Fibroblast of lung (primary cell): Measurements from ENCODE around the gene C1QTNF1. TPM values are rescaled to one million over a fixed set of nuclear protein-coding genes. Genes with fewer than 3 reads are reported as not detected.

Source experiments
- DNase-seq, 2 donors: peaks; one replicate each; pipeline versions ENCODE4 v3.0.0 to v3.0.0-alpha.2; 2010; ENCODE audit warnings: low read depth in 2 of 2
- H2AFZ ChIP-seq: 2 replicates; pipeline ENCODE4 v1.5.1; 2012; ENCODE audit warnings: low read length, control low read depth, inconsistent platforms
- H3K27ac ChIP-seq: 2 replicates; pipeline ENCODE4 v1.5.1; 2011; ENCODE audit warnings: low read length, control low read depth; ENCODE audit not compliant: insufficient read depth
- H3K27me3 ChIP-seq: 2 replicates; pipeline ENCODE4 v1.5.1; 2011; ENCODE audit warnings: mild to moderate bottlenecking, low read length; ENCODE audit not compliant: control insufficient read depth, insufficient read depth
- H3K36me3 ChIP-seq: 2 replicates; pipeline ENCODE4 v1.5.1; 2011; ENCODE audit warnings: low read length; ENCODE audit not compliant: control insufficient read depth, insufficient read depth
- H3K4me1 ChIP-seq: 2 replicates; pipeline ENCODE4 v1.5.1; 2011; ENCODE audit warnings: low read length; ENCODE audit not compliant: control insufficient read depth, insufficient read depth; ENCODE audit errors: extremely low read depth
- H3K4me2 ChIP-seq: 2 replicates; pipeline ENCODE4 v1.5.1; 2011; ENCODE audit warnings: low read length, control low read depth; ENCODE audit not compliant: insufficient read depth; ENCODE audit errors: extremely low read depth
- H3K4me3 ChIP-seq, 4 experiments: fragments of 200-600 bp in 1 of 4; sonication (generic) in 1 of 4; replicated peaks in 1 of 4; 2 replicates each; pipeline ENCODE4 v1.5.1; 2011 to 2016; ENCODE audit warnings: low read length in 4 of 4, low read depth in 3 of 4, mild to moderate bottlenecking in 3 of 4, control low read depth in 2 of 4, inconsistent platforms in 1 of 4, mixed read lengths in 1 of 4; ENCODE audit not compliant: insufficient read depth in 1 of 4; ENCODE audit errors: control extremely low read depth in 1 of 4
- H3K79me2 ChIP-seq: 2 replicates; pipeline ENCODE4 v1.5.1; 2012; ENCODE audit warnings: mild to moderate bottlenecking, low read length, inconsistent platforms; ENCODE audit not compliant: control insufficient read depth, insufficient read depth
- H3K9ac ChIP-seq: 2 replicates; pipeline ENCODE4 v1.5.1; 2011; ENCODE audit warnings: mild to moderate bottlenecking, low read length, control low read depth; ENCODE audit not compliant: insufficient read depth
- H3K9me3 ChIP-seq: 2 replicates; pipeline ENCODE4 v1.5.1; 2012; ENCODE audit warnings: low read depth, low read length; ENCODE audit not compliant: control insufficient read depth, insufficient read depth
- H4K20me1 ChIP-seq: 2 replicates; pipeline ENCODE4 v1.5.1; 2011; ENCODE audit warnings: low read length; ENCODE audit not compliant: control insufficient read depth, insufficient read depth; ENCODE audit errors: extremely low read depth
- EZH2 ChIP-seq: IDR thresholded peaks from 2 replicates; pipeline ENCODE4 v1.5.1; 2012; ENCODE audit warnings: low read length, control low read depth, mild to moderate bottlenecking; ENCODE audit errors: missing control alignments
- polyA plus RNA-seq, 2 donors: library from polyadenylated mRNA; depleted of rRNA in 1 of 2; stranded (reverse) in 1 of 2; unstranded in 1 of 2; fragments of >200 nt; gene quantifications; 2 replicates each; pipeline ENCODE4 v1.2.1, GENCODE V29; 2011 to 2012; ENCODE audit warnings: missing spikeins in 1 of 2
- total RNA-seq: library from RNA; depleted of rRNA; stranded (reverse); fragments of >200 nt; gene quantifications from 2 replicates; pipeline ENCODE4 v1.2.1, GENCODE V29; 2014
- TF ChIP-seq, protein P1 (sequence below), 2 donors: IDR thresholded peaks in 1 of 2; conservative IDR thresholded peaks in 1 of 2; 1 replicate in 1 of 2; 2 replicates in 1 of 2; pipeline ENCODE4 v1.5.1; 2011 to 2012; ENCODE audit warnings: low read length in 2 of 2, control low read depth in 1 of 2, inconsistent platforms in 1 of 2, low read depth in 1 of 2, mild to moderate bottlenecking in 1 of 2

C1QTNF1 gene
- total and polyA plus RNA-seq, 2 donors (not counting 1 experiment from before 2014, with no cell fraction given), result 15.0 to 45.2 TPM

DNA sequence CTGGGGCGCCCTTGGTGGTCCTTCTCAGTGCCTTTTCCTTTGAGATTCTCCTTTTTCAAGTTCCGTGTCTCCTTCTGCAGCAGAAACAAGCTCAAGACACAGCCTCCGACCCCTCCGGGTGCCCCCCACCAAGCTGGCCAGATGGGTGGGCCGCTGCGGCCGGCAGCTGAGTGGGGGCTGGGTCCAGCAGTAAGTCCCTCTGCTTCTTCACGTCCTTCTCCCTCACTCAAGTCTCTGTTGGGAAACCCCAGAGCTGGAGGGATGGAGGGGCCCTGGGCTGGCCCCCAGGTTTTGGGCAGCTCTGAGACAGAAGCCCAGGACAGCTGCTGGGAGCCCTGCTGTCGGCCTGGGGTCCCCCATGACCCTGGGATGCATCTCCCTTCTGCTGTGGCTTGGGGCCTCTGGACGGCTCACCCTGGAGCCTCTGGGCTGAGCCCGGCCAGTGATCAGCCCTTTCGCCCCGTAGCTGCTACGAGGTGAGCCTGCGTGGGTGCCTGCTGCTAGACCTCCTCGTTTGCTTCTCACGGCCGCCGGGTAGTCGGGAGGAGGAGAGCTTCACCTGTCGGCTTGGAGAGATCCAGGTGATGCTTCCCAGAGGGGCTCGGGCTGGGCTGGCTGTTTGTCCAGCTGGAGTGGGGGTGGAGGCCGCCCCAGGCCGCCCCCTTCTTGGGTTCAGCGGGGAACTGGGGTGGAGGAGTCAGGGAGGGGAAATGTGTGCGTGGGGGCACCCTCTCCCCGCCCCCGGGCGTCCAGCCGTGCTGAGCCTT lies 61.4 kb downstream of the C1QTNF1 start:
- H3K4me3 ChIP-seq, result no peak overlapping the region
- H3K27me3 ChIP-seq, result no peaks in the 10 kb centered on the region
- no peaks in the 10 kb centered on the region for H3K9me3 ChIP-seq
- H2AFZ ChIP-seq, result no peak overlapping the region
- no peaks in the 10 kb centered on the region for H3K36me3 ChIP-seq
- H3K27ac ChIP-seq, result no peak overlapping the region
- no peaks in the 10 kb centered on the region for H3K79me2 ChIP-seq
- H3K9ac ChIP-seq, result no peak overlapping the region
- TF ChIP-seq, protein P1, sequence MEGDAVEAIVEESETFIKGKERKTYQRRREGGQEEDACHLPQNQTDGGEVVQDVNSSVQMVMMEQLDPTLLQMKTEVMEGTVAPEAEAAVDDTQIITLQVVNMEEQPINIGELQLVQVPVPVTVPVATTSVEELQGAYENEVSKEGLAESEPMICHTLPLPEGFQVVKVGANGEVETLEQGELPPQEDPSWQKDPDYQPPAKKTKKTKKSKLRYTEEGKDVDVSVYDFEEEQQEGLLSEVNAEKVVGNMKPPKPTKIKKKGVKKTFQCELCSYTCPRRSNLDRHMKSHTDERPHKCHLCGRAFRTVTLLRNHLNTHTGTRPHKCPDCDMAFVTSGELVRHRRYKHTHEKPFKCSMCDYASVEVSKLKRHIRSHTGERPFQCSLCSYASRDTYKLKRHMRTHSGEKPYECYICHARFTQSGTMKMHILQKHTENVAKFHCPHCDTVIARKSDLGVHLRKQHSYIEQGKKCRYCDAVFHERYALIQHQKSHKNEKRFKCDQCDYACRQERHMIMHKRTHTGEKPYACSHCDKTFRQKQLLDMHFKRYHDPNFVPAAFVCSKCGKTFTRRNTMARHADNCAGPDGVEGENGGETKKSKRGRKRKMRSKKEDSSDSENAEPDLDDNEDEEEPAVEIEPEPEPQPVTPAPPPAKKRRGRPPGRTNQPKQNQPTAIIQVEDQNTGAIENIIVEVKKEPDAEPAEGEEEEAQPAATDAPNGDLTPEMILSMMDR (conservative IDR thresholded peaks at IDR 0.05 in 1 of 2, IDR thresholded peaks at IDR 0.05 in 1 of 2; ENCODE audit: low read depth in 1 of 2, low read length in 2 of 2), result no peak
- TF ChIP-seq EZH2, result no peak
- no peak overlapping the region for H3K4me2 ChIP-seq
- DNase-seq, result no peak
- no peaks in the 10 kb centered on the region for H3K4me1 ChIP-seq
- no peaks in the 10 kb centered on the region for H4K20me1 ChIP-seq

DNA sequence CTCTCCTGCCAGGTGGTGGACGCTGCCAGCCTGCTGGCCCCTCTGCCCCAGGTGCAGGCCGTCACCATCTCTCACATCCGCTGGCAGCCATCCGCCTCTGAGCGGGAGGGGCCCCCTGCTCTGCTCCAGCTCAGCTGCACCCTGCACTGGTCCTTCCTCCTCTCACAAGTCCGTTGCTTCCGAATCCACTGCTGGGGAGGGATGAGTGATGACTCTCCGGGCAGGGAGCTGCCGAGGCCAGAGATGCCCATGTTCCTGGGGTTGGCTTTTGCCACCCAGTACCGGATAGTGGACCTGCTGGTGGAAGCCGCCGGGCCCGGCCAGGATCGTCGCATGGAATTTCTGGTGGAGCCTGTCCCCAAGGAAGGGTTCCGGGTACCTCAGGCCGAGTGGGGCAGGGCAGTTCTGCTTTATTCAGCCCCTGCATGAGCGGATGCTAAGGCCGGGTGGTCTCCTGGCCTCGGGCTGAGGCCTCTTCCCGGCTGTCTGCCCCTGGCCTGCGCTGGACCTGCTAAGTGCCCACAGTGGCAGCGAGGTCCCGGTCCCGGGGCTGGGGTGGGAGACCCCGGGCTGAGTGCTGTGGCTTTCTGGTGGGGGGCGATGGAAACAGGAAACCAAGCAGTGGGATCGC lies 62.1 kb downstream of the C1QTNF1 start:
- no peak overlapping the region for H3K27ac ChIP-seq
- no peak overlapping the region for H3K4me3 ChIP-seq
- no peaks in the 10 kb centered on the region for H4K20me1 ChIP-seq
- no peak for TF ChIP-seq EZH2
- TF ChIP-seq, protein P1 (conservative IDR thresholded peaks at IDR 0.05 in 1 of 2, IDR thresholded peaks at IDR 0.05 in 1 of 2; ENCODE audit: low read depth in 1 of 2, low read length in 2 of 2), result no peak
- no peak for DNase-seq
- H3K4me2 ChIP-seq, result no peak overlapping the region
- no peak overlapping the region for H2AFZ ChIP-seq
- no peaks in the 10 kb centered on the region for H3K27me3 ChIP-seq
- no peaks in the 10 kb centered on the region for H3K4me1 ChIP-seq
- H3K9ac ChIP-seq, result no peak overlapping the region
- H3K9me3 ChIP-seq, result no peaks in the 10 kb centered on the region
- H3K79me2 ChIP-seq, result no peaks in the 10 kb centered on the region
- H3K36me3 ChIP-seq, result no peaks in the 10 kb centered on the region

DNA sequence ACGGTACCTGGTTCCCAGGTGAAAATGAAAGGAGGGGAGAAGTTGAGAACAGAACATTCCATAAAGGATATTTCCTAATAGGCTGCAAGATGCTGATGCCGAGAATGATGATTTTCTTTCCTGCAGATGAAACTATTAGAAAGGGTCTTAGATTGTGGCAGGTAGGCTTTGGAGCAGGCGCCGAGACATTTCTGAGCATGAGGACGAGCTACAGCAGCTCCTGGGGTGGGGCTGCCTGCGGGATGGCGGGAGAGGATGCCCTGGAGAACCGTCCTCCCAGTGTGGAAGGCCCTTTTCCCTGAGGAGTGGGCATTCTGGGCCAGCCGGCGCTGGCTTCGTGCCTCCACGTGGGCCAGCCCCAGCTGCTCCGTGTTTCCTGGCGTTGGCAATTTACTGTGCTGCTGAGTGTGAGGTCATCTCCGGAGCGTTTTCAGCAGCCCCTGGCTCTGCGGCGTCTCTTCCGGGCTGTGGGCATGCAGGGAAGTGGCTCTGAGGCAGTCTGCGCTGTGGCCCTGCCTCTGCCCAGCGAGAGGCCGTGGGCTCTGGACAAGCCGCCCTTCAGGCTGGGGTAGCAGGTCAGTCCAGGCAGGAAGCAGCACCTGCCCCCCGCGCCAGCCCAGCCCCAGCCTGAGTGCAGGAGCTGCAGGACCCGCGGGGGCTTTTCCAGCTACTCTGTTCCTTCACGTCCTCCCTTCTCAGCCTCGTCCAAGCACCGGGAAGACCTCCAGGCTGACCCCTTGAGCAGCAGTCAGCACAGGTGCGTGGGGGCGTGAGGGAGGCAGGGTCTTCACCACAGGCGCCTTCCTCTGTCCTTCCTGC lies 62.8 kb downstream of the C1QTNF1 start:
- no peak for DNase-seq
- Histone ChIP-seq H3K27me3 (no peaks in the 10 kb centered on the region), H2AFZ (no peak overlapping the region), H3K36me3 (no peaks in the 10 kb centered on the region), H3K9me3 (no peaks in the 10 kb centered on the region), H3K4me2 (no peak overlapping the region), H4K20me1 (no peaks in the 10 kb centered on the region), H3K27ac (no peak overlapping the region), H3K9ac (no peak overlapping the region), H3K79me2 (no peaks in the 10 kb centered on the region), H3K4me3 (no peak overlapping the region), H3K4me1 (no peaks in the 10 kb centered on the region)
- TF ChIP-seq EZH2, result no peak
- TF ChIP-seq, protein P1 (conservative IDR thresholded peaks at IDR 0.05 in 1 of 2, IDR thresholded peaks at IDR 0.05 in 1 of 2; ENCODE audit: low read depth in 1 of 2, low read length in 2 of 2), result no peak
